ENCODE measurements around the gene ANTXR2.

Gene ANTXR2

DNA sequence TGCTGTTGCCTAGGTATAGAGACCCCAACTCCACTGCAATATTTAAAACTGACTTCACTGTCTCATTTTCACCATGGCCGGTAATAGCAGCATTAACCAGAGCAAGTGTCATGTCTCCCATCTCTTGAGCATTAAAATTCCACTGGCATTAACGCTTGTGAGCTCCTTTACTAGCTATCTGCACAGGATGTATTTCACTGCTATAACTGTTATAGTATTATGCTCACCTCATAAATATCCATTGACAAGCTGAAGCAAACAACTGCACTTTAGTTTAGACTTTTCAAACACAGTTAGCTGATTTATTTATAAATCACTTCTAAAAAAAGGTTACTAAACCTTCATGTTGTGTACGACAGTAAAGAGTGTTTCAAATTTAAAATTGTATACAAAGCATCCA lies 157.8 kb downstream of the ANTXR2 start:
- TF ChIP-seq POLR2AphosphoS5 (IDR thresholded peaks at IDR 0.05; ENCODE audit: low read depth, low read length) = no peak
- no peak for TF ChIP-seq TAF1 (IDR thresholded peaks at IDR 0.05; ENCODE audit: borderline replicate concordance, insufficient read depth, low read length)
- TF ChIP-seq, protein P1, sequence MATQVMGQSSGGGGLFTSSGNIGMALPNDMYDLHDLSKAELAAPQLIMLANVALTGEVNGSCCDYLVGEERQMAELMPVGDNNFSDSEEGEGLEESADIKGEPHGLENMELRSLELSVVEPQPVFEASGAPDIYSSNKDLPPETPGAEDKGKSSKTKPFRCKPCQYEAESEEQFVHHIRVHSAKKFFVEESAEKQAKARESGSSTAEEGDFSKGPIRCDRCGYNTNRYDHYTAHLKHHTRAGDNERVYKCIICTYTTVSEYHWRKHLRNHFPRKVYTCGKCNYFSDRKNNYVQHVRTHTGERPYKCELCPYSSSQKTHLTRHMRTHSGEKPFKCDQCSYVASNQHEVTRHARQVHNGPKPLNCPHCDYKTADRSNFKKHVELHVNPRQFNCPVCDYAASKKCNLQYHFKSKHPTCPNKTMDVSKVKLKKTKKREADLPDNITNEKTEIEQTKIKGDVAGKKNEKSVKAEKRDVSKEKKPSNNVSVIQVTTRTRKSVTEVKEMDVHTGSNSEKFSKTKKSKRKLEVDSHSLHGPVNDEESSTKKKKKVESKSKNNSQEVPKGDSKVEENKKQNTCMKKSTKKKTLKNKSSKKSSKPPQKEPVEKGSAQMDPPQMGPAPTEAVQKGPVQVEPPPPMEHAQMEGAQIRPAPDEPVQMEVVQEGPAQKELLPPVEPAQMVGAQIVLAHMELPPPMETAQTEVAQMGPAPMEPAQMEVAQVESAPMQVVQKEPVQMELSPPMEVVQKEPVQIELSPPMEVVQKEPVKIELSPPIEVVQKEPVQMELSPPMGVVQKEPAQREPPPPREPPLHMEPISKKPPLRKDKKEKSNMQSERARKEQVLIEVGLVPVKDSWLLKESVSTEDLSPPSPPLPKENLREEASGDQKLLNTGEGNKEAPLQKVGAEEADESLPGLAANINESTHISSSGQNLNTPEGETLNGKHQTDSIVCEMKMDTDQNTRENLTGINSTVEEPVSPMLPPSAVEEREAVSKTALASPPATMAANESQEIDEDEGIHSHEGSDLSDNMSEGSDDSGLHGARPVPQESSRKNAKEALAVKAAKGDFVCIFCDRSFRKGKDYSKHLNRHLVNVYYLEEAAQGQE (IDR thresholded peaks at IDR 0.05; ENCODE audit: insufficient read depth in 1 of 2, low read depth in 2 of 2, low read length in 2 of 2) = no peak

- TF ChIP-seq, protein P1 (IDR thresholded peaks at IDR 0.05; ENCODE audit: insufficient read depth in 1 of 2, low read depth in 2 of 2, low read length in 2 of 2) = no peak
- TF ChIP-seq SIN3A (IDR thresholded peaks at IDR 0.05; ENCODE audit: borderline replicate concordance, insufficient read depth, low read length) (no peak), POLR2AphosphoS5 (IDR thresholded peaks at IDR 0.05; ENCODE audit: low read depth, low read length) (no peak), FOXP2 (optimal IDR thresholded peaks at IDR 0.05; ENCODE audit: borderline replicate concordance, extremely low read depth, extremely low read length, insufficient read depth) (no peak), TAF1 (IDR thresholded peaks at IDR 0.05; ENCODE audit: borderline replicate concordance, insufficient read depth, low read length) (no peak)
Measured at GRCh38 chr4:79913581-79913980, 159.4 kb downstream of the ANTXR2 start.

DNA sequence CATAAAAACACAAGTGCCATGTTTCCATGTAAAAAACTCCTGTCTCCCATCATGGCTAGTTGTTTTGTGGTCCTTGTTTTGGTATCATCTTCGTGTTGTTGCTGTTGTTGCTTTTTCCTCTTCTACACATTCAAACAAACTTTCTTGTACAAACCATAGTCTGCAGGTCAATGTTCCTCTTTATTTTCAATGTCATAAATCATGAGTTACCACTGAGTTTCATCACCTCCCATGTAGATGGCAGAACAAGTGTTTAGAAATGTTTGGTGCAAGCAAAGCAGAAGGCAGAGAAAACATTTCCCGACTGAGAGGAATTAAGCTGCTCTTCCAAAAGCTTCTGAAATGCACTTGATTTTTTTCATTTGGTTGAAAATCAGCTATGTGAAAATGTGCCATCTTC lies 166.0 kb downstream of the ANTXR2 start:
- TF ChIP-seq, protein P1 (IDR thresholded peaks at IDR 0.05; ENCODE audit: insufficient read depth in 1 of 2, low read depth in 2 of 2, low read length in 2 of 2) = no peak

DNA sequence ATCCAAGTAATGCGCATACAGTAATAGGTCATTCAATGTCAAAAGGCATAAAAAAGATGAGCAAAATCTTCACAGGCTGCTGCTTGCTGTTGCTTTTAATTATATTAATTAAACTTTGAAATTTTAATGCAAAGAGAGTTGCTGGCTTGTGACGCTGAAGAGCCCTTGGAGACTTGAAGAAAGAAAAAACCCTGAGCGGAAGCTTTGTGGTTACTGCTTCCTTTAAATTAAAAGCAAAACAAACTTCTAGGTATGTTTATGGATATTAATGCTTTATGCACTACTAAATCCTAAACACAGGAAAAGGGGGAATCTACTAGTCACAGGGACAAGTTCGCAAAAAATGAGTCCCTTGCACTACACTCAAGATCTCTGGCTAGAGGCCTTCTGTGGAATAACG lies 166.7 kb downstream of the ANTXR2 start:
- TF ChIP-seq, protein P1 (IDR thresholded peaks at IDR 0.05; ENCODE audit: insufficient read depth in 1 of 2, low read depth in 2 of 2, low read length in 2 of 2) = no peak
- no peak for TF ChIP-seq FOXP2 (optimal IDR thresholded peaks at IDR 0.05; ENCODE audit: borderline replicate concordance, extremely low read depth, extremely low read length, insufficient read depth)
- no peak for TF ChIP-seq TAF1 (IDR thresholded peaks at IDR 0.05; ENCODE audit: borderline replicate concordance, insufficient read depth, low read length)
- no peak for TF ChIP-seq SIN3A (IDR thresholded peaks at IDR 0.05; ENCODE audit: borderline replicate concordance, insufficient read depth, low read length)
- no peak for TF ChIP-seq POLR2AphosphoS5 (IDR thresholded peaks at IDR 0.05; ENCODE audit: low read depth, low read length)

DNA sequence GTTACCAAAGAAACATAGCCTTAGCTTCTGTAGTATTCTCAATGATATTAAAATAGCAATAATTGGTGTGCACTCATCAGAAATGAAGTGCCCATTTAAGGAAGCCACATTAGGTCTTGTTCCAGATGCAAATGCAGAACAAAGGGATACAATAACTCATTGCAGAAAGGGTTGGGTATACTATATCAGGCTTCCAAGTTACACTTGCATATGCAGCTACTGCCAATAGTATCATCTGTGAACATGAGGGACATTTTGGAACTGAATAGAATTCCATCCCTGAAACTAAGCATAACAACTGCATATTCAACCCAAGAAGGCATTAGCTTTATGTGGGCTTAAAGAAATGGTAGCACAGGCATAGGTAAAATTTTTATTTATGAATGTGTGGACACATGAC lies 167.8 kb downstream of the ANTXR2 start:
- TF ChIP-seq TAF1 (IDR thresholded peaks at IDR 0.05; ENCODE audit: borderline replicate concordance, insufficient read depth, low read length) = no peak
- TF ChIP-seq POLR2AphosphoS5 (IDR thresholded peaks at IDR 0.05; ENCODE audit: low read depth, low read length) = no peak
- TF ChIP-seq FOXP2 (optimal IDR thresholded peaks at IDR 0.05; ENCODE audit: borderline replicate concordance, extremely low read depth, extremely low read length, insufficient read depth) = no peak
- TF ChIP-seq, protein P1 (IDR thresholded peaks at IDR 0.05; ENCODE audit: insufficient read depth in 1 of 2, low read depth in 2 of 2, low read length in 2 of 2) = no peak
- TF ChIP-seq SIN3A (IDR thresholded peaks at IDR 0.05; ENCODE audit: borderline replicate concordance, insufficient read depth, low read length) = no peak

All from PFSK-1 (cell line).